OCI-LY7 (cell line): Measurements from ENCODE around the gene BICD1.

Source experiments
- CTCF ChIP-seq: fragments of 200-600 bp; sonication (generic); conservative IDR thresholded peaks from 2 replicates; pipeline ENCODE4 v1.5.1; 2014; ENCODE audit warnings: mild to moderate bottlenecking, antibody characterized with exemption, low read length, moderate library complexity, mixed read lengths
- EZH2phosphoT487 ChIP-seq: fragments of 200-600 bp; sonication (generic); IDR thresholded peaks from 2 replicates; pipeline ENCODE4 v1.6.1; 2018; ENCODE audit warnings: low read depth, borderline replicate concordance, mild to moderate bottlenecking, mixed run types, antibody characterized with exemption, low read length, moderate library complexity, mixed read lengths

- TF ChIP-seq CTCF = no peak
- TF ChIP-seq EZH2phosphoT487 = no peak
Observed at GRCh38 chr12:32260696-32261095, 154.0 kb downstream of the BICD1 start.
